HG03432 (cell line): Measurements from ENCODE around the gene XXYLT1.
"Not testable (repeated sequence)": the region's sequence is repeated elsewhere in the genome, so short reads cannot be mapped to it uniquely, and the experiment has no call there.

ENCODE experiments used
- ATAC-seq: cut with Tn5 transposase; IDR thresholded peaks from one replicate; pipeline ENCODE4 v1.9.1; 2021; ENCODE audit warnings: mild to moderate bottlenecking, moderate library complexity; ENCODE audit not compliant: unreplicated experiment

XXYLT1 gene, protein sequence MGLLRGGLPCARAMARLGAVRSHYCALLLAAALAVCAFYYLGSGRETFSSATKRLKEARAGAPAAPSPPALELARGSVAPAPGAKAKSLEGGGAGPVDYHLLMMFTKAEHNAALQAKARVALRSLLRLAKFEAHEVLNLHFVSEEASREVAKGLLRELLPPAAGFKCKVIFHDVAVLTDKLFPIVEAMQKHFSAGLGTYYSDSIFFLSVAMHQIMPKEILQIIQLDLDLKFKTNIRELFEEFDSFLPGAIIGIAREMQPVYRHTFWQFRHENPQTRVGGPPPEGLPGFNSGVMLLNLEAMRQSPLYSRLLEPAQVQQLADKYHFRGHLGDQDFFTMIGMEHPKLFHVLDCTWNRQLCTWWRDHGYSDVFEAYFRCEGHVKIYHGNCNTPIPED

DNA sequence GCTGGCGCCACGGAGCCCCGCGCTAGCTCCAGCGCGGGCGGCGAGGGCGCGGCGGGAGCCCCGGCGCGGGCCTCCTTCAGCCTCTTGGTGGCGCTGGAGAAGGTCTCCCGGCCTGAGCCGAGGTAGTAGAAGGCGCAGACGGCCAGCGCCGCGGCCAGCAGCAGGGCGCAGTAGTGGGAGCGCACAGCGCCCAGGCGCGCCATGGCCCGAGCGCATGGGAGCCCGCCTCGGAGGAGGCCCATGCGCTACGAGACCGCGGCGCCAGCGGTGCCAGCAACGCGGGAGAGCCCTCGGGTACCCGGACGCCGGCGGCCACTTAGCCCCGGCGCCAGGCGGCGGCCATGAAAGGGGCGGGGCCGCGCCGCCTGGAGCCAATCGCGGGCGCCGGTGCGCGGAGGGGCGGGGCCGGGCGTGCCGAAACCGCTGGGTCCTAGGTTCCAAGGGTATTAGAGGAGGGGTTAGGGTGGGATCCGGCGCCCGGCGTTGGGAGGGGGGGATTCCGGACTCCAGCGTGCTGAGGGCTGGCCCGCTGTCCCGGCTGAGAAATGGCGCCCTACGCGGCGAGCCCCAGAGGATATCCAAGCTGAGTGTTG lies at the start of gene XXYLT1:
Gene XXYLT1 (minus strand): TSS at position 343 of the 593 bp plus-strand sequence. CDS start 101 bp downstream, at position 242.
- peak; percentile 89 for ATAC-seq

DNA sequence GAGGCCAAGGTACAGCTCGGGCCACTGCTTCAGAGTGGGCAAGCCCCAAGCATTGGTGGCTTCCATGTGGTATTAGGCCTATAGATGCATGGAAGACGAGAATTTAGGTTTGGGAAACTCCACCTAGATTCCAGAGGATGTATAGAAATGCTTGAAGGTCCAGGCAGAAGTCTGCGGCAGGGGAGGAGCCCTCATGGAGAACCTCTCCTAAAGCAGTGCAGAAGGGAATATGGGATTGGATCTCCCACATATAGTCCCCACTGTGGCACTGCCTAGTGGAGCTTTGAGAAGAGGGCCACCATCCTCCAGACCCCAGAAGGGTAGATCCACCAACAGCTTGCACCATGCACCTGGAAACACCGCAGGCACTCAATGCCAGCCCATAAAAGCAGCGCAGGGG lies 48.1 kb upstream of the XXYLT1 start:
- no peak for ATAC-seq

DNA sequence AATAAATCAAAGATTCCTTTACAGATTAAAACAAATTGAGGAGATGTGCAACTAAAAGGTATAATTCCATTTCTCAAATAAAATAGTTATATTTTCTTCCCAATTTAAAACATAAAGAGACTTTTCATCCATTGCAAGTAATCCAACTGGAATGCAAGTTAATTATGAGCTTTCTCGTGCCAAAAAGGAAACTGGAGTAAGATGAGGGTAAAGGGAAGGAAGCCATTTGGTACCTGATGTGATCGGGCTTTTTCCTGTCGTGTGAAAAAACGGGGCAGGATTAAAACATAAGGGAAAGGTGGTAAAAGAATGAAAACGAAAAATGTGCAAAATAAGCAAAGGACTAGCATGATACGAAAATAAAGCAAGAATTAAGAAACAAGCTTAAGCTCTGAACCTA lies 41.8 kb upstream of the XXYLT1 start:
- ATAC-seq = no peak

DNA sequence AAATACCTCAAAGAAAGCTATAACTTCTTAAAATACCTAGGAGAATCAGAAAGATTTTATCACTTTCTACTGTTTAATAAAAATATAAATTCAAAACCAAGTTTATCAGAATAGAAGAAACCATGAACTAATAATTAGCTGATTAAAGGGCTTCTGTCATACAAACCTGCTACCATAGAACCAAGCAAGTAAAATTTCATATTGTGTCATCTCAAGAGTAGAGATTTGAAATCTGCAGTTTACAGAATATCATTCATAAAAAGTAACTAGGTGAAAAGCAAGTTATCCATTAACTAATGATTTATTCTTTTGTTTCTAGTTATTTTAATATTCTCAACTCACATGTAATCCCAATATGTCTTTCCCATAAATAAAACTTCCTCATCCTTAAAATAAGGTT lies 36.8 kb upstream of the XXYLT1 start:
- no peak for ATAC-seq

DNA sequence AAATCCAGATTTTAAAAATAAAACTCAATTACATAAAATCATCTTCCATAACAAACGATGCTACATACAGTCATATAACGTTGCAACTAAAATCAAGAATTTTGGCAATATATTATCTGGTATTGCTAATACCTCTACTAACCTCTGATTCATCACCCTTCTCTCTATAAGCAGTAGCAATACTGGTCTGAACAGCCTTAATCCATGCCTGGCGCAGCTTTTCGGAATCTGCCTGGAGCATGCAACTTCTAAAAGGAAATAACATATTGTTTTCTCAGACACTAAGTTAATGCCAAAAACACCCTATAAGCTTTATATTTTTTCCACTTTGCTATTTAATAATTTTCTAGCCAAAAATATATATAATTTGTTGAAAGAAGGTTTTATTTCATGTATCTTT lies 35.4 kb upstream of the XXYLT1 start:
- ATAC-seq = no peak

DNA sequence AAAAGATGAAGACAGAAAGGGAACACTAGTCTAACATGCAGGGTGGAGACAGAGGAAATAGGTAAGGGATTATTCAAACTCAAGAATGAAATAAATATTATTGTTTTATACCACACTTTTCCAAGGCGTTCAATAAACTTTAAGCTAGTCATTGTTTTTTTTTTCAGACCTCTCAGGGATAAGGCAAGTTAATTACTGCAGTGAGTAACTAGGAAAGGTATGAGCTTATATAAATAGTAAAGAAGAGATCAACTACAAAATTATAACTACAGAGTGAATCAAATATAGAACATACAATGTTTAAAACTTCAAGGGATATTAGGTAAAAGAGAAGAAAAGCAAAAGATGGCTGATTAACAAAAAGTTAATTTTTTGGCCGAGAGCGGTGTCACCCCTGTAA lies 31.5 kb upstream of the XXYLT1 start:
- ATAC-seq = no peak

DNA sequence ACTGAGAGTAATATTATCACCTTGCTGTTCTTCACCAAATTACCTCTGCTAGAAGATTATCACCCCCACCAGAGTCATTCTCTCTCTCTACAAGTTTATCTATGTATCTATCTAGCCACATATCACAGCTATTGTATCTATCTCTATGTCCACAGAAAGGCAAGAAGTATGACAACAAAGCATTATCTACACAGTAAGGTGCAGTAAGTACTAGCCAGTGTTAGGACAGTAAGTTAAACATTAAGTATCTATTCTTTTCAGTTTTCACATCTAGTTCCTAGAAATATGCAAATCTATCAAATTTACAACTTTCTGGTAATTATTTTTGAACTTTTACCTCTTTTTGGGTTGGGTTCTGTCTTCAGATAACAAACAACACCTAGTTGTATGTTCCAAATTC lies 26.5 kb upstream of the XXYLT1 start:
- no peak for ATAC-seq

DNA sequence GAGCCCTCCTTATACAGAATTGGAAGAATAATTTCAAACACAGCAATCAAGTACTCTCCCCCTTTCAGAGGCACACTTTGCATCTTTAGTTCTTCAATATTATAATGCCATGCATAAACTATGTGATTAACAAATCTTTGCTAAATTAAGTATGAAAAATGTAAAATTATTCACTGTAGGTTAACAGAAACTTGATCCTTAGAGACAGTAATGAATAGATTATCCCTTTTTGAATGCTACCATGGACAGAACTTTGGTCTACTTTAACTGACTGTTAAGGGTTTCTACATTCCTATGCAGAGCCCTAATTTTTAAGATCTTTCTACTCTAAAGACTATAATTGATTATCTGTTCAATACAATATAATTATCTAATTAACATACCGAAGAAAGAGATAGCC lies 25.7 kb upstream of the XXYLT1 start:
- ATAC-seq = no peak

DNA sequence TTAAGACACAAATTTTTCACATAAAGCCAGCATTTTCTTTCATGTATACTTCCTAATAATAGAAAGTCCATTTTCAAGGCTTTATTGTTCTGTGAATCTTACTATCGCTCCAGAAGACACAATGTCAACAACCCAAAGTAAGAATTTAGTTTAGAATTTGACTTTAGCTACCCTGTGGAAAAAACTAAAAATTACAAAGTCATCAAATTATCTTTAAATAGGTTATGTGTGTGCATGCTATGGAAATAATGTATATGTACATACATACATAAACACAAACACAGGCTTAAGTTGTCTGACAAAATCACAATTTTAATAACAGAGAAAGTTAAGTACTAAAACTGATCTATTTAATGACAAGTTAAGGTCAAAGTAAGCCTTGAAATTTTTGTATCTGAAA lies 20.2 kb upstream of the XXYLT1 start:
- ATAC-seq = no peak

DNA sequence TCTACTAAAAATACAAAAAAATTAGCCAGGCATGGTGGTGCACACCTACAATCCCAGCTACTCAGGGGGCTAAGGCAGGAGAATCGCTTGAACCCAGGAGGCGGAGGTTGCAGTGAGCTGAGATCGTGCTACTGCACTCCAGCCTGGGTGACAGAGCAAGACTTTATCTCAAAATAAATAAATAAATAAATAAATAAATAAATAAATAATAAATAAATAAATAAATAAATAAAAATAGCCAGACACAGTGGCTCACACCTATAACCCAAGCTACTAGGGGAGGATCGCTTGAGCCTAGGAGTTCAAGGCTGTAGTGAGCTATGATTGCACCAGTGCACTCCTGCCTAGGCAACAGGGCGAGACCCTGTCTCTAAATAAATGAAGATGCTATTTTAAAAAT lies 19.7 kb upstream of the XXYLT1 start:
- not testable (repeated sequence) for ATAC-seq

DNA sequence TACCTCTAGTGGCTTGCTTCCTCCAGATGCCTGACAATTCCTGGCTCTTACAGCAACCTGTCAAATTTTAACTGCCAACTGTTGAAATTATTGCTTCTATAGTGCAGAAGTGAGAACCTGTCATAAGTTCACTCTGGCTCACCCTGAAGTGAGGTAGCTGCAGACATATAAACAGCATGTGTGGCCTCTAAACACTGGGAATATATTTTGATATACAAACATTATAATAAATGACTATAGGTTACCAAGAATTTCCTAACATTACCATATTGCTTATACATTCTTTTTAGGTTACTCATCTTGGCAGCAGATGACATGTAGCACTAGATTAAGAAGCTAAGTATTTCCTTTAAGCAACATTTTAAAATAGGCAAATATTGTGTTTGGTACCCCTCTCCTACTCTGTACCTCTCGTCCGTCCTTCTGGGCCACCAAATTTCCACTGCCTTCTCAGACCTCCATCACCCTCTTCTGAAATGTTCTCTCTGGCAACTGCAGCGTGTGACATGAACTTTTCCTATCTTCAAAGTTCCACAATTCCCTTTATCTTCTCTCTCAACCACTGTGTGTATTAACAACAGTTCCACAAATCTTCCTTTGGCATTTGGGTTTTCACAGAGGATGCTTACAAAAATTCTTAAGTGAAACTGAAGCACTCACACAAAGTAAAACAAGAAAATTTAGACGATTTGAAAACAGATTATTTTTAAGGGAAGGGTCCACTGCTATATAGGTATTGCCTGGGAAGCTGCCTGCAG lies 15.3 kb upstream of the XXYLT1 start:
- no peak for ATAC-seq

DNA sequence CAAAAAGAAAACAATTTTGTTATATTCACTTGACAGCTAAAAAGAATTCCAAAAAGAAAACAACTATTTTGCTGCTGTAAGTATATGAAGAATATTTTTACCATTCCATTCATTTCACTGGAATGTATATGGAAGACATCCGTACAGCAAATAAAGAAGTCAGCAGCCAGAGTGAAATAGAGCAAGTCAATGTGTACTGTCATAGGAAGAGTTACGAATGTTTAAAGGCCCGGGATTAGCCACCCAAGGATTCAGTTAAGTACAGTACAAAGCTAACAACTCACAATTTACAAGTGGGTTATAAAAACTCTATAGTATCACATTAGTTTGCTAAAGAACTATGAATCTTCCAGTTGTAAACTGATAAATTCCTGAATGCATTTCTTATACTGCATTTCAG lies 14.4 kb upstream of the XXYLT1 start:
- no peak for ATAC-seq

DNA sequence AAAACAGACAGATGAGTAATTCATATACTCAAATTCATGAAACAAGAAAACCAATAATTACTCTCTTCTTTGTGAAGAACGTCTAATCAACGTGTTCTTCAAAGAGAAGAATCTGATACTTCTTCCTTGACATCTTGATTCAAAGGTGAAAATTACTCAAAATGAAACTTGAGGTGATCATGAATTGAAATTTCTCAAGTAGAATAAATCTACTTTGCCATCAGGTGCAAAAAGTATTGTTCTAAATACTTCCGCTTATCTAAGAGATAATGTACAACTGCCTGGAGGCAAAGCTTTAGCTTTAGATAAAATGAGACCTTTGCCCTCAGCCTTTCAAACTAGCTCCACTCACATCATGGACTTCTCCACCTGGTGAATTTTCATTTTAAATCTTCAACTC lies 13.9 kb upstream of the XXYLT1 start:
- no peak for ATAC-seq

DNA sequence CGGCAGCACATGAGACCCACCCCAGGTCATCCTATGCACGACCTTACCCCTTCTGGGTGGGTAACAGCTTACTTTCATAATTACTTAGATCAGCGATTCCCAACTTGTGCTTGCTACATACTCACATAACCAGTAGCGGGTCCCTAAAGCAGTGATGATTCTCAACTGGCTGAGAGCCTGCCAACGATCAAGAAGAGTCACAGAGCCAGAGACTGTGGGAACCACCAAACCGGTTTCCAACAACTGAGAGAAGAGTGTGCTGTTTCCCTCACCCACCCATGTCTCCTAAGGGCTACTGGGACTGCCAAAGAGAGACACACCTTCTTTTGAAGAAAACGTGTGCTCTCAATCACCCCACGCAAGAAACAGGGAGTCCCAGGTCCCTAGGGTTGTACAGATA lies 12.0 kb upstream of the XXYLT1 start:
- no peak for ATAC-seq

DNA sequence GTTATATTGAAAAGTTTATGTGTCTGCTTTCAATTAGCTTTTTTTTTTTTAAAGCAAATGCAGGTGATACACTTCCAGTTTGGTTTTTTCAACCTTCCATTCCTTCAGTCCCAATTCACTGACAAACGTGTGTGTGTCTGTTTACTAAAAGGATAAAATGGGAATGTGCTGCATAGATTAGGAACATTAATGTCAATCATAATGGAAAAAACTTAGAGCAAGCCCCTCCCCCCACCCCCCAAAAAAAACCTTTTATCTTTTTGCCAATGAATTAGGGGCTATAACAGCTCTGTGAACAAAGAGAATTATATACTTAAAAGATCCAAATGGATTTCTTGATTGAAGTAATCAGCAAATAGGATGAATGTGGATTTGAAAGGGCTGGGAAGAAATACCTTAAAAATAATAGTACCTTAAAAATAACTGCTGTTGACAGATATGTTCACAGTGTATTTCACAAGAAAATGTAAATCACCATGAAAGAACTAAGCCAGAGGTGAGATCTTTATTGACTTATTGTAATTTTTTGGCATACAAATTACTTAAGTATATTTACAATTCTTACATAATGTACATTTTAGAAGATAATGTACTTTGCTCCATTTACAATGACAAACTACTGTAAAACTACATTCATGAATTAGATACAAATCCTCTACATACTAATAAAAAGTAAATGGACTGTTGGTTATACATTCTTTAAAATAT lies 3.5 kb upstream of the XXYLT1 start:
- no peak for ATAC-seq

DNA sequence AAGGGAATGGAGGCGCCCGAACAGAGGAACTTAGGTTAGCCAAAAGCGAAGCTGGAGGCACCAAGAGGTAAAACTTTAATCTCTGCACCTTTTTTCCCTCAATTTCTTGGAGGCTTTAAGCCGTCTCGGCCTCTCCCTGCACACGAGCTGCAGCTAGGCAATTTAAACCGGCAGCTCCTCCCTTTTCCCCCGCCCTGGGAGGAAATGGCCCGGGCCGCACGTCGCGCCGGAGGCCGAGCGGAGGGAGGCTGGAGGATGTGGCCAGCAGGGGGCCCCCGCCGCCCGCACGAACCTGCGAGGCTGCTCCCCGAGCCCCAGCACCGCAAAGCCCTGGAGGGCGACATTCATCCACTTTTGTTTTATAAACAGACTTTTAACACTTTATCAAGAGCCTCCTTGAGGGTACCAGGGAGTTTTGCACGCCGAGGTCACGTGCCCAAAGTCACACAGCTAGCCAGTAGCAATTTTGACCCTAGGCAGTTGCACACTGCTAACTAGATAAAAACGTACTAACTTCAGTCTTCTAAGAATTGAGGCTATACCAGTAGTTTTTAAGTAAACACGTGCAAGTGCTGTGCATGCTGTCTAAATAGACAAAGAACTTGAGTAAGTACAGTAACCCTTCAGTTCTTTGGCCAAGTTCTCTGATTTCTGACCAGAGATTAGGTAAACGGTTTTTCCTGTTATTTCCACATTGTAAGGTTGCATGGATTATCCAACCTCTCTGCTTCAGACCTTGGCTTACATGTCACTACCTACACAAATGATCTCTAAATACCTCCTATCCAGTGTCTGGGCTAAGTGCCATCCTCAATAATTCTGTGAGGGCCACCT lies 668 bp upstream of the XXYLT1 start:
- ATAC-seq = peak; percentile 77

DNA sequence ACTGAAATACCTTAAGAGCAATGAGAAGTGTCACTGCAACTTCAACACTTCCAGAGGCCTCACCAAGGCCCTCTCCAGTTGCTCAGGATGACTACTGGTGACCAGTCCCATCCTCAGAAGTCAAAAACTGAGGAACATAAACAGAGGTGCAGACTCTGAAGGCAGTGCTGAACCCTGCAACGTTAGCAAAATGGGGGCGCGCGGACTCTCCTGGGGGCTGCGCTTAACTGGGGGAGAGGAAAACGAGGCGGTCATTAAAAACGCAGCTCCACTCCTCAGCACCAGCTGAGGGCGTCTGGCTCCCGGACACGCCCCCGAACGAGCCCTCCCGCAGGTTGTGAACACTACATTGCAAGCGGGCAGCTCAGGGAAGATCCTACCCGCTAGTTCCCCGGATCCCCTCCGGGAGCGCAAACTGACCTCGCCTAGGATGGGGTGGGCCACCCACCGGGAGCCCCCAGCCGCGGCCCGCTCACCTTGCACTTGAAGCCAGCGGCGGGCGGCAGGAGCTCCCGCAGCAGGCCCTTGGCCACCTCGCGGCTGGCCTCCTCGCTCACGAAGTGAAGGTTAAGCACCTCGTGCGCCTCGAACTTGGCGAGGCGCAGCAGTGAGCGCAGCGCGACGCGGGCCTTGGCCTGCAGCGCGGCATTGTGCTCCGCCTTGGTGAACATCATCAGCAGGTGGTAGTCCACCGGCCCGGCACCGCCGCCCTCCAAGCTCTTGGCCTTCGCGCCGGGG lies 711 bp downstream of the XXYLT1 start:
- ATAC-seq = peak; percentile 18

DNA sequence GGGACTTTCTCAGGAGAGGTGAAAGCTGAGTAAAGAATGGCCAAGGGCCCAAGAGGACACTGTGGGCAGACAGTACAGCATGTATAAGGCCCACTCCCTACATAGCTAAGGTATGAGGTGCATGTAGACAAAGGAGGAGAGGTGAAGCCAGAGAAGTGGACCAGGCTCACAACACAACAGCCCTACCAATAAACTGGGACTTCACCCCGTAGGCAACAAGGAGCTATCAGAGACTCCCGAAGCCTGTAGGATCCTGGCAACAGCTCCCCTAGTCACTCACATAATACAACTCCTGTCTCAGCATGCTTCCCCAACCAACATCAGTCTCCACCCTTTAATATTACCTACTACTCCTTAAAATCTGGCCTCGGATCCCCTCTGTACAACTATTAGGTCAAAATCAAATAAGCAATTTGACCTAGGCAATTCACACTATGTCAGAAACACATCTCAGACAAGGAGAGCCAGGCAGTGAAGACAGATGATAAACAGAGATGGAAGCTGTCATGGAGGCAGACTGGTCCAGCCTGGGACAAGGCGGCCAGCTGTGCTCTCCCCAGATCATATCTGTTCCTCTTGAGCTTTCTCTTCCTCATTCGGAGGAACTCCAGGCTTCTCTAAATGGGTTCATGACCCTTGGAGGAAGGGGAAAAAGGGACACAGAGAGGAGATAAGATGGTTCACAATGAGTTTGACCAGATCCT lies 1.4 kb downstream of the XXYLT1 start:
- ATAC-seq = no peak
